HepG2 (cell line): Measurements from ENCODE around the gene ITIH3. TPM values are rescaled to one million over a fixed set of nuclear protein-coding genes. Genes with fewer than 3 reads are reported as not detected.

Source experiments
- CHD2 ChIP-seq: IDR thresholded peaks from 2 replicates; pipeline ENCODE4 v1.6.1; 2011; ENCODE audit warnings: low read depth, low read length, improper control_type of control experiment
- MIER2 ChIP-seq: IDR thresholded peaks from 2 replicates; pipeline ENCODE4 v1.6.1; 2016; ENCODE audit warnings: missing biosample characterization, missing genetic modification reagents
- SNAPC2 ChIP-seq: sonication (generic); formaldehyde crosslinking; IDR thresholded peaks from 2 replicates; pipeline ENCODE4 v1.8.1; 2022; ENCODE audit warnings: mild to moderate bottlenecking, missing genetic modification reagents
- ZNF775 ChIP-seq: sonication (generic); formaldehyde crosslinking; IDR thresholded peaks from 2 replicates; pipeline ENCODE4 v1.4.0; 2020; ENCODE audit warnings: missing genetic modification reagents, mild to moderate bottlenecking, moderate library complexity, borderline replicate concordance
- polyA plus RNA-seq, 8 experiments: library from polyadenylated mRNA; depleted of rRNA in 3 of 8; stranded (reverse) in 7 of 8; unstranded in 1 of 8; fragments of >200 nt; fragmentation: Illumina TruSeq in 4 of 8; extraction: Trizol in 4 of 8; gene quantifications; 2 replicates each; pipeline versions ENCODE4 v1.2.1 to v1.2.3, GENCODE V29; 2011 to 2016; ENCODE audit warnings: low read depth in 4 of 8, missing spikeins in 1 of 8, mixed read lengths in 1 of 8; ENCODE audit not compliant: insufficient read depth in 1 of 8
- total RNA-seq, 5 experiments: library from RNA; depleted of rRNA; stranded (reverse); fragments of >200 nt; fragmentation: Illumina TruSeq; extraction: Trizol; gene quantifications; 2 replicates each; pipeline ENCODE4 v1.2.3, GENCODE V29; 2016; ENCODE audit warnings: low read depth in 1 of 5
- TF ChIP-seq, protein P1 (sequence below): sonication (generic); formaldehyde crosslinking; IDR thresholded peaks from 2 replicates; pipeline ENCODE4 v1.4.0; 2020; ENCODE audit warnings: missing genetic modification reagents, borderline replicate concordance
- TF ChIP-seq, protein P2 (sequence below): sonication (generic); formaldehyde crosslinking; IDR thresholded peaks from 2 replicates; pipeline ENCODE4 v1.4.0; 2020; ENCODE audit warnings: missing genetic modification reagents; ENCODE audit errors: not compliant biosample characterization
- TF ChIP-seq, protein P3 (sequence below): sonication (generic); formaldehyde crosslinking; IDR thresholded peaks from 2 replicates; pipeline ENCODE4 v1.4.0; 2020; ENCODE audit warnings: missing genetic modification reagents, borderline replicate concordance
- TF ChIP-seq, protein P4 (sequence below): sonication (generic); formaldehyde crosslinking; IDR thresholded peaks from 2 replicates; pipeline ENCODE4 v1.8.0; 2022; ENCODE audit warnings: mild to moderate bottlenecking, missing genetic modification reagents, borderline replicate concordance
- TF ChIP-seq, protein P5 (sequence below): sonication (generic); formaldehyde crosslinking; IDR thresholded peaks from 2 replicates; pipeline ENCODE4 v1.5.0; 2020; ENCODE audit warnings: mild to moderate bottlenecking, missing genetic modification reagents
- TF ChIP-seq, protein P6 (sequence below), 2 experiments: fragments of 450-650 bp in 1 of 2; sonication (generic) in 1 of 2; formaldehyde crosslinking; IDR thresholded peaks; 2 replicates each; pipeline versions ENCODE4 v1.5.0 to v1.8.0; 2020 to 2022; ENCODE audit warnings: mild to moderate bottlenecking in 1 of 2, missing genetic modification reagents in 1 of 2
- TF ChIP-seq, protein P7 (sequence below): sonication (generic); formaldehyde crosslinking; IDR thresholded peaks from 2 replicates; pipeline ENCODE4 v1.5.0; 2020; ENCODE audit warnings: missing genetic modification reagents

ITIH3 gene
- total and polyA plus RNA-seq, 2 of the 13 experiments (the other 11 are each of a cell fraction or from before 2014, with no cell fraction given): 105 to 632 TPM

DNA sequence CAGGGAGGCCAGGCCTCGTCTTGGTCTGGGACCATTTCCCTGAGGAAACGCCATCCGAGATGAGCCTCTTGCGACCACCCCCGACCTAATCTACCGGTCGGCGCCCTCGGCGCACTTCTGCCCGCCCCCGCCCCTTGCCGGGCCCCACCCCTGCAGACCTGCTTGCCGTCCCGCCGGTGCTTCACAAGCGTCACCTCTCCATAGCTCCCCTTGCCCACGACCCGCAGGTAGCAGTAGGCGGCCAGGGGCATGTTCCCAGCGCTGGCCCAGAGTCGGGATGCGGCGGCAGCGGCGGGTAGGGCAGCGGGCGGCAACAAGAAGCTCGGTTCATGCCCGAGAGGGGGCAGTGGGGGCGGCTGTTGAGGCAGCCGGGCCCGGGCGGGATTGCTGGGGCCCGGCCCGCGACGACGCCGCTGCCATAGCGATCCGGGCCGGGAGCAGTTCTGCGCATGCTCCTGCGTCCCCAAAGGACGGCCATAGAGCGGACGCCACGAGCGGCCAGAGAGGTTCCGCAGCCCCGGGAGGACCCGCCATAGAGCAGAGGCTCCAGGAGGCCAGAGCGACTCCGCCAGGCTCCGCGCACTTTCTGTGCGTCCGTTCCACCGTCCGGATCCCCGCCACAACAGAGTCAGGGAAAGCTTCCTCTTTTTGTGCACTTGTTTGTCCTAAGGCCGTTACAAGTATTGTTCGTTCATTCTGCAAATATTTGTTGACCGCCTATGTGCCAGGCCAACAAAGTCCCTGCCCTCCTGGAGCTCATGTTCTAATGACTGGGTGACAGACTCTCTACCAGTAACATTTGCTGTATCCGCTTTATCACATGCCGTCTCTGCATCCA, 23.9 kb upstream of the ITIH3 start, which contains the start of gene NEK4 (continued):
- TF ChIP-seq, protein P1, sequence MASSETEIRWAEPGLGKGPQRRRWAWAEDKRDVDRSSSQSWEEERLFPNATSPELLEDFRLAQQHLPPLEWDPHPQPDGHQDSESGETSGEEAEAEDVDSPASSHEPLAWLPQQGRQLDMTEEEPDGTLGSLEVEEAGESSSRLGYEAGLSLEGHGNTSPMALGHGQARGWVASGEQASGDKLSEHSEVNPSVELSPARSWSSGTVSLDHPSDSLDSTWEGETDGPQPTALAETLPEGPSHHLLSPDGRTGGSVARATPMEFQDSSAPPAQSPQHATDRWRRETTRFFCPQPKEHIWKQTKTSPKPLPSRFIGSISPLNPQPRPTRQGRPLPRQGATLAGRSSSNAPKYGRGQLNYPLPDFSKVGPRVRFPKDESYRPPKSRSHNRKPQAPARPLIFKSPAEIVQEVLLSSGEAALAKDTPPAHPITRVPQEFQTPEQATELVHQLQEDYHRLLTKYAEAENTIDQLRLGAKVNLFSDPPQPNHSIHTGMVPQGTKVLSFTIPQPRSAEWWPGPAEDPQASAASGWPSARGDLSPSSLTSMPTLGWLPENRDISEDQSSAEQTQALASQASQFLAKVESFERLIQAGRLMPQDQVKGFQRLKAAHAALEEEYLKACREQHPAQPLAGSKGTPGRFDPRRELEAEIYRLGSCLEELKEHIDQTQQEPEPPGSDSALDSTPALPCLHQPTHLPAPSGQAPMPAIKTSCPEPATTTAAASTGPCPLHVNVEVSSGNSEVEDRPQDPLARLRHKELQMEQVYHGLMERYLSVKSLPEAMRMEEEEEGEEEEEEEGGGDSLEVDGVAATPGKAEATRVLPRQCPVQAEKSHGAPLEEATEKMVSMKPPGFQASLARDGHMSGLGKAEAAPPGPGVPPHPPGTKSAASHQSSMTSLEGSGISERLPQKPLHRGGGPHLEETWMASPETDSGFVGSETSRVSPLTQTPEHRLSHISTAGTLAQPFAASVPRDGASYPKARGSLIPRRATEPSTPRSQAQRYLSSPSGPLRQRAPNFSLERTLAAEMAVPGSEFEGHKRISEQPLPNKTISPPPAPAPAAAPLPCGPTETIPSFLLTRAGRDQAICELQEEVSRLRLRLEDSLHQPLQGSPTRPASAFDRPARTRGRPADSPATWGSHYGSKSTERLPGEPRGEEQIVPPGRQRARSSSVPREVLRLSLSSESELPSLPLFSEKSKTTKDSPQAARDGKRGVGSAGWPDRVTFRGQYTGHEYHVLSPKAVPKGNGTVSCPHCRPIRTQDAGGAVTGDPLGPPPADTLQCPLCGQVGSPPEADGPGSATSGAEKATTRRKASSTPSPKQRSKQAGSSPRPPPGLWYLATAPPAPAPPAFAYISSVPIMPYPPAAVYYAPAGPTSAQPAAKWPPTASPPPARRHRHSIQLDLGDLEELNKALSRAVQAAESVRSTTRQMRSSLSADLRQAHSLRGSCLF (CRISPR knock-in tag): no peak
- TF ChIP-seq, protein P2, sequence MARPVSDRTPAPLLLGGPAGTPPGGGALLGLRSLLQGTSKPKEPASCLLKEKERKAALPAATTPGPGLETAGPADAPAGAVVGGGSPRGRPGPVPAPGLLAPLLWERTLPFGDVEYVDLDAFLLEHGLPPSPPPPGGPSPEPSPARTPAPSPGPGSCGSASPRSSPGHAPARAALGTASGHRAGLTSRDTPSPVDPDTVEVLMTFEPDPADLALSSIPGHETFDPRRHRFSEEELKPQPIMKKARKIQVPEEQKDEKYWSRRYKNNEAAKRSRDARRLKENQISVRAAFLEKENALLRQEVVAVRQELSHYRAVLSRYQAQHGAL (CRISPR knock-in tag): no peak
- TF ChIP-seq CHD2 (no peak), SNAPC2 (CRISPR knock-in tag) (no peak), ZNF775 (CRISPR knock-in tag) (no peak), MIER2 (CRISPR knock-in tag) (no peak)
- TF ChIP-seq, protein P3, sequence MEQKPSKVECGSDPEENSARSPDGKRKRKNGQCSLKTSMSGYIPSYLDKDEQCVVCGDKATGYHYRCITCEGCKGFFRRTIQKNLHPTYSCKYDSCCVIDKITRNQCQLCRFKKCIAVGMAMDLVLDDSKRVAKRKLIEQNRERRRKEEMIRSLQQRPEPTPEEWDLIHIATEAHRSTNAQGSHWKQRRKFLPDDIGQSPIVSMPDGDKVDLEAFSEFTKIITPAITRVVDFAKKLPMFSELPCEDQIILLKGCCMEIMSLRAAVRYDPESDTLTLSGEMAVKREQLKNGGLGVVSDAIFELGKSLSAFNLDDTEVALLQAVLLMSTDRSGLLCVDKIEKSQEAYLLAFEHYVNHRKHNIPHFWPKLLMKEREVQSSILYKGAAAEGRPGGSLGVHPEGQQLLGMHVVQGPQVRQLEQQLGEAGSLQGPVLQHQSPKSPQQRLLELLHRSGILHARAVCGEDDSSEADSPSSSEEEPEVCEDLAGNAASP: no peak; the same call in 1 of the 2 replicates
- TF ChIP-seq, protein P4, sequence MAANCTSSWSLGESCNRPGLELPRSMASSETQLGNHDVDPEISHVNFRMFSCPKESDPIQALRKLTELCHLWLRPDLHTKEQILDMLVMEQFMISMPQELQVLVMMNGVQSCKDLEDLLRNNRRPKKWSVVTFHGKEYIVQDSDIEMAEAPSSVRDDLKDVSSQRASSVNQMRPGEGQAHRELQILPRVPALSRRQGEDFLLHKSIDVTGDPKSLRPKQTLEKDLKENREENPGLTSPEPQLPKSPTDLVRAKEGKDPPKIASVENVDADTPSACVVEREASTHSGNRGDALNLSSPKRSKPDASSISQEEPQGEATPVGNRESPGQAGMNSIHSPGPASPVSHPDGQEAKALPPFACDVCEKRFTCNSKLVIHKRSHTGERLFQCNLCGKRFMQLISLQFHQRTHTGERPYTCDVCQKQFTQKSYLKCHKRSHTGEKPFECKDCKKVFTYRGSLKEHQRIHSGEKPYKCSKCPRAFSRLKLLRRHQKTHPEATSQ: no peak
- TF ChIP-seq, protein P5, sequence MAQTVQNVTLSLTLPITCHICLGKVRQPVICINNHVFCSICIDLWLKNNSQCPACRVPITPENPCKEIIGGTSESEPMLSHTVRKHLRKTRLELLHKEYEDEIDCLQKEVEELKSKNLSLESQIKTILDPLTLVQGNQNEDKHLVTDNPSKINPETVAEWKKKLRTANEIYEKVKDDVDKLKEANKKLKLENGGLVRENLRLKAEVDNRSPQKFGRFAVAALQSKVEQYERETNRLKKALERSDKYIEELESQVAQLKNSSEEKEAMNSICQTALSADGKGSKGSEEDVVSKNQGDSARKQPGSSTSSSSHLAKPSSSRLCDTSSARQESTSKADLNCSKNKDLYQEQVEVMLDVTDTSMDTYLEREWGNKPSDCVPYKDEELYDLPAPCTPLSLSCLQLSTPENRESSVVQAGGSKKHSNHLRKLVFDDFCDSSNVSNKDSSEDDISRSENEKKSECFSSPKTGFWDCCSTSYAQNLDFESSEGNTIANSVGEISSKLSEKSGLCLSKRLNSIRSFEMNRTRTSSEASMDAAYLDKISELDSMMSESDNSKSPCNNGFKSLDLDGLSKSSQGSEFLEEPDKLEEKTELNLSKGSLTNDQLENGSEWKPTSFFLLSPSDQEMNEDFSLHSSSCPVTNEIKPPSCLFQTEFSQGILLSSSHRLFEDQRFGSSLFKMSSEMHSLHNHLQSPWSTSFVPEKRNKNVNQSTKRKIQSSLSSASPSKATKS (CRISPR knock-in tag): no peak
- TF ChIP-seq, protein P6, sequence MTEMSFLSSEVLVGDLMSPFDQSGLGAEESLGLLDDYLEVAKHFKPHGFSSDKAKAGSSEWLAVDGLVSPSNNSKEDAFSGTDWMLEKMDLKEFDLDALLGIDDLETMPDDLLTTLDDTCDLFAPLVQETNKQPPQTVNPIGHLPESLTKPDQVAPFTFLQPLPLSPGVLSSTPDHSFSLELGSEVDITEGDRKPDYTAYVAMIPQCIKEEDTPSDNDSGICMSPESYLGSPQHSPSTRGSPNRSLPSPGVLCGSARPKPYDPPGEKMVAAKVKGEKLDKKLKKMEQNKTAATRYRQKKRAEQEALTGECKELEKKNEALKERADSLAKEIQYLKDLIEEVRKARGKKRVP (CRISPR knock-in tag; IDR thresholded peaks at IDR 0.05): no peak
- TF ChIP-seq, protein P7, sequence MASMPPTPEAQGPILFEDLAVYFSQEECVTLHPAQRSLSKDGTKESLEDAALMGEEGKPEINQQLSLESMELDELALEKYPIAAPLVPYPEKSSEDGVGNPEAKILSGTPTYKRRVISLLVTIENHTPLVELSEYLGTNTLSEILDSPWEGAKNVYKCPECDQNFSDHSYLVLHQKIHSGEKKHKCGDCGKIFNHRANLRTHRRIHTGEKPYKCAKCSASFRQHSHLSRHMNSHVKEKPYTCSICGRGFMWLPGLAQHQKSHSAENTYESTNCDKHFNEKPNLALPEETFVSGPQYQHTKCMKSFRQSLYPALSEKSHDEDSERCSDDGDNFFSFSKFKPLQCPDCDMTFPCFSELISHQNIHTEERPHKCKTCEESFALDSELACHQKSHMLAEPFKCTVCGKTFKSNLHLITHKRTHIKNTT (CRISPR knock-in tag): no peak
